HCT116 (cell line): ENCODE data around the gene PXMP2. TPM values are rescaled to one million over a fixed set of nuclear protein-coding genes. Genes with fewer than 3 reads are reported as not detected.

ENCODE experiments used
- ATAC-seq: fragments of 200-7000 bp; cut with Tn5 transposase; 2 replicates; pipeline ENCODE4 v1.9.1; 2020; ENCODE audit warnings: mild to moderate bottlenecking, moderate library complexity
- BruUV-seq: library from RNA; stranded (reverse); fragments of 400-500 nt; replicated peaks from 2 replicates; lab custom pipeline; 2021; lab: Mats Ljungman, UMichigan
- CTCF ChIA-PET: fragments of 300-600 bp; sonication (Branson Sonifier 250); formaldehyde crosslinking; loops from one replicate; lab custom pipeline; 2021; ENCODE audit warnings: antibody characterized with exemption; lab: Charles Lee
- POLR2A ChIA-PET: fragments of 300-600, 350-600 bp; sonication (Branson Sonifier 250); formaldehyde crosslinking; loops from one replicate; lab custom pipeline; 2021; ENCODE audit warnings: antibody characterized with exemption; lab: Charles Lee
- RAD21 ChIA-PET, 2 experiments: fragments of 300-600 bp; sonication (Branson Sonifier 250); formaldehyde crosslinking; loops; one replicate each; lab custom pipeline; 2023; ENCODE audit warnings: low total read pairs in 2 of 2; ENCODE audit not compliant: uncharacterized antibody in 2 of 2, unreplicated experiment in 2 of 2, low non-redundant PET in 1 of 2; lab: Charles Lee
- DNase-seq: peaks from one replicate; pipeline ENCODE4 v3.0.0-alpha.2; 2010; ENCODE audit warnings: low read depth, low spot score
- H2AFZ ChIP-seq: fragments of 200-600 bp; shearing (Covaris generic), sonication (generic); 2 replicates; pipeline ENCODE4 v1.6.1; 2017; ENCODE audit warnings: low read depth, mixed run types, mixed read lengths, antibody characterized with exemption, low read length; ENCODE audit not compliant: poor library complexity, severe bottlenecking
- H3K27ac ChIP-seq: 2 replicates; pipeline ENCODE4 v1.5.1; 2012; ENCODE audit warnings: low read depth, low read length
- H3K27me3 ChIP-seq: fragments of 200-600 bp; sonication (generic); 2 replicates; pipeline ENCODE4 v1.6.1; 2016; ENCODE audit warnings: mixed run types, low read length, mixed read lengths; ENCODE audit not compliant: insufficient read depth
- H3K36me3 ChIP-seq, 2 experiments: fragments of 200-500 bp in 1 of 2; fragments of 200-600 bp in 1 of 2; sonication (Bioruptor generic) in 1 of 2; sonication (generic) in 1 of 2; 2 replicates each; pipeline versions ENCODE4 v1.5.1 to v1.6.1; 2014 to 2016; ENCODE audit warnings: low read length in 2 of 2, inconsistent platforms in 1 of 2, mixed read lengths in 1 of 2, mixed run types in 1 of 2; ENCODE audit not compliant: insufficient read depth in 2 of 2, control insufficient read depth in 1 of 2
- H3K4me1 ChIP-seq, 2 experiments: fragments of 200-600 bp in 1 of 2; sonication (generic) in 1 of 2; 2 replicates each; pipeline versions ENCODE4 v1.5.1 to v1.6.1; 2012 to 2017; ENCODE audit warnings: low read length in 2 of 2, inconsistent platforms in 1 of 2, mild to moderate bottlenecking in 1 of 2, mixed read lengths in 1 of 2, mixed run types in 1 of 2, moderate library complexity in 1 of 2; ENCODE audit not compliant: insufficient read depth in 2 of 2, control insufficient read depth in 1 of 2
- H3K4me2 ChIP-seq: fragments of 200-600 bp; sonication (generic); 2 replicates; pipeline ENCODE4 v1.6.1; 2017; ENCODE audit warnings: mixed run types, low read length, mixed read lengths
- H3K4me3 ChIP-seq, 2 experiments: fragments of 200-600 bp in 1 of 2; sonication (generic) in 1 of 2; replicated peaks in 1 of 2; 2 replicates each; pipeline ENCODE4 v1.5.1; 2011 to 2016; ENCODE audit warnings: low read length in 2 of 2, control low read depth in 1 of 2, low read depth in 1 of 2, mild to moderate bottlenecking in 1 of 2, mixed read lengths in 1 of 2, mixed run types in 1 of 2
- H3K79me2 ChIP-seq: fragments of 200-600 bp; sonication (generic); 2 replicates; pipeline ENCODE4 v1.6.1; 2017; ENCODE audit warnings: mild to moderate bottlenecking, mixed run types, low read length, moderate library complexity, mixed read lengths; ENCODE audit not compliant: insufficient read depth
- H3K9ac ChIP-seq: fragments of 200-600 bp; sonication (generic); 2 replicates; pipeline ENCODE4 v1.6.1; 2016; ENCODE audit warnings: low read length, mixed read lengths
- H3K9me2 ChIP-seq: fragments of 200-600 bp; sonication (generic), shearing (Covaris generic); 2 replicates; pipeline ENCODE4 v1.6.1; 2017; ENCODE audit warnings: mixed run types, mild to moderate bottlenecking, moderate library complexity; ENCODE audit not compliant: insufficient read depth
- H3K9me3 ChIP-seq, 2 experiments: fragments of 200-500 bp in 1 of 2; fragments of 200-600 bp in 1 of 2; sonication (Bioruptor generic) in 1 of 2; sonication (generic) in 1 of 2; 2 replicates each; pipeline ENCODE4 v1.6.1; 2014 to 2017; ENCODE audit warnings: low read length in 2 of 2, mixed read lengths in 2 of 2, inconsistent platforms in 1 of 2, low read depth in 1 of 2, mild to moderate bottlenecking in 1 of 2, mixed run types in 1 of 2, moderate library complexity in 1 of 2; ENCODE audit not compliant: control insufficient read depth in 1 of 2, insufficient read depth in 1 of 2
- H4K20me1 ChIP-seq: fragments of 200-600 bp; sonication (generic), shearing (Covaris generic); 2 replicates; pipeline ENCODE4 v1.6.1; 2017; ENCODE audit warnings: mixed run types, mild to moderate bottlenecking, moderate library complexity; ENCODE audit not compliant: insufficient read depth
- ATF3 ChIP-seq: IDR thresholded peaks from 2 replicates; pipeline ENCODE4 v1.6.1; 2012
- CEBPB ChIP-seq: IDR thresholded peaks from 2 replicates; pipeline ENCODE4 v1.6.1; 2012; ENCODE audit warnings: low read depth
- CTCF ChIP-seq, 3 experiments: fragments of 200-600 bp in 1 of 3; sonication (generic) in 1 of 3; IDR thresholded peaks in 2 of 3; conservative IDR thresholded peaks in 1 of 3; 2 replicates each; pipeline ENCODE4 v1.5.1; 2012 to 2017; ENCODE audit warnings: low read depth in 2 of 3, low read length in 2 of 3, antibody characterized with exemption in 1 of 3, borderline replicate concordance in 1 of 3, control low read depth in 1 of 3, mild to moderate bottlenecking in 1 of 3, mixed read lengths in 1 of 3, mixed run types in 1 of 3, moderate library complexity in 1 of 3; ENCODE audit not compliant: insufficient read depth in 1 of 3
- EZH2 ChIP-seq: fragments of 200-600 bp; sonication (generic); IDR thresholded peaks from 2 replicates; pipeline ENCODE4 v1.6.1; 2017; ENCODE audit warnings: antibody characterized with exemption, mixed run types
- EZH2phosphoT487 ChIP-seq: fragments of 200-600 bp; IDR thresholded peaks from 2 replicates; pipeline ENCODE4 v1.6.1; 2018; ENCODE audit warnings: antibody characterized with exemption, borderline replicate concordance
- FOSL1 ChIP-seq: IDR thresholded peaks from 2 replicates; pipeline ENCODE4 v1.6.1; 2012; ENCODE audit warnings: low read depth
- MAX ChIP-seq: IDR thresholded peaks from 2 replicates; pipeline ENCODE4 v1.6.1; 2012
- POLR2A ChIP-seq: IDR thresholded peaks from 2 replicates; pipeline ENCODE4 v1.7.0; 2011; ENCODE audit warnings: borderline replicate concordance; ENCODE audit not compliant: insufficient read depth, insufficient read length; ENCODE audit errors: extremely low read depth
- POLR2AphosphoS5 ChIP-seq: IDR thresholded peaks from 2 replicates; pipeline ENCODE4 v1.6.1; 2011; ENCODE audit warnings: mild to moderate bottlenecking, low read depth, low read length, moderate library complexity
- REST ChIP-seq: IDR thresholded peaks from 2 replicates; pipeline ENCODE4 v1.6.1; 2012; ENCODE audit warnings: low read depth
- SIN3A ChIP-seq: IDR thresholded peaks from 2 replicates; pipeline ENCODE4 v1.6.1; 2012; ENCODE audit warnings: low read depth
- SP1 ChIP-seq: IDR thresholded peaks from 2 replicates; pipeline ENCODE4 v1.6.1; 2012; ENCODE audit warnings: low read depth
- TCF7L2 ChIP-seq: IDR thresholded peaks from 2 replicates; pipeline ENCODE4 v1.7.0; 2011; ENCODE audit warnings: borderline replicate concordance, inconsistent platforms; ENCODE audit not compliant: insufficient read depth, insufficient read length; ENCODE audit errors: extremely low read depth
- YY1 ChIP-seq: IDR thresholded peaks from 2 replicates; pipeline ENCODE4 v1.6.1; 2011; ENCODE audit warnings: low read length, low read depth, moderate library complexity, mild to moderate bottlenecking; ENCODE audit not compliant: insufficient replicate concordance; ENCODE audit errors: extremely low read depth
- ZBTB33 ChIP-seq: IDR thresholded peaks from 2 replicates; pipeline ENCODE4 v1.6.1; 2011; ENCODE audit warnings: mild to moderate bottlenecking, low read length, moderate library complexity; ENCODE audit not compliant: insufficient replicate concordance; ENCODE audit errors: extremely low read depth
- ZFX ChIP-seq: fragments of 450-650 bp; IDR thresholded peaks from 2 replicates; pipeline ENCODE4 v1.6.1; 2017
- intact Hi-C: fragments of 100-400 bp; cut with micrococcal nuclease; formaldehyde crosslinking; loops from 2 replicates; pipeline ENCODE4 v1.10.0; 2022
- total RNA-seq: library from RNA; stranded (reverse); gene quantifications from one replicate; pipeline ENCODE4 v1.2.1, GENCODE V29; 2021; ENCODE audit not compliant: unreplicated experiment

PXMP2 gene
- total RNA-seq, 1 experiment from 2014 or later, result 30.9 TPM

- TF ChIP-seq ATF3 (no peak), REST (no peak)
These were observed 27.3 kb upstream of the PXMP2 start (continued) for GRCh38 chr12:132660052-132660451.

GRCh38 chr12:132660996-132661395, 26.4 kb upstream of the PXMP2 start:
- ATAC-seq (no peak), DNase-seq (no peak)
- H3K4me3 ChIP-seq, result no peak overlapping the region
- no peaks in the 10 kb centered on the region for H3K27me3 ChIP-seq
- intact Hi-C loops, result no loop called here
- ChIA-PET CTCF (no interaction called here), RAD21 (no interaction called here), POLR2A (no interaction called here)
- H3K36me3 ChIP-seq, result peaks cover 71 to 74% of the 10 kb centered on the region in 2 experiments
- H4K20me1 ChIP-seq, result no peaks in the 10 kb centered on the region
- H3K9me2 ChIP-seq, result no peaks in the 10 kb centered on the region
- no peak overlapping the region for H3K4me2 ChIP-seq
- no peak overlapping the region for H3K27ac ChIP-seq
- H3K9ac ChIP-seq, result no peak overlapping the region
- no peak overlapping the region for H2AFZ ChIP-seq
- no TSS peak for BruUV-seq
- H3K9me3 ChIP-seq, result no peaks in the 10 kb centered on the region
- 0 out of 2 replicates have a peak, but pooled peaks cover 3% of the 10 kb centered on the region for H3K79me2 ChIP-seq
- no peaks in the 10 kb centered on the region for H3K4me1 ChIP-seq
- TF ChIP-seq CTCF (IDR thresholded peaks at IDR 0.05 in 2 of 3, conservative IDR thresholded peaks at IDR 0.05 in 1 of 3; ENCODE audit: borderline replicate concordance in 1 of 3, insufficient read depth in 1 of 3, low read depth in 2 of 3, low read length in 2 of 3) (no peak), ZFX (no peak), POLR2A (no peak), EZH2phosphoT487 (no peak), ATF3 (no peak), FOSL1 (no peak), EZH2 (no peak), SIN3A (no peak), YY1 (no peak), TCF7L2 (no peak), SP1 (no peak), POLR2AphosphoS5 (no peak), ZBTB33 (no peak), CEBPB (no peak), MAX (no peak)
